GM04503 (cell line): Measurements from ENCODE around the gene INVS.
"Not testable (repeated sequence)": the region's sequence is repeated elsewhere in the genome, so short reads cannot be mapped to it uniquely, and the experiment has no call there.

Experiments
- DNase-seq: peaks from one replicate; pipeline ENCODE4 v3.0.0-alpha.2; 2012; ENCODE audit warnings: low read depth

INVS gene

DNA sequence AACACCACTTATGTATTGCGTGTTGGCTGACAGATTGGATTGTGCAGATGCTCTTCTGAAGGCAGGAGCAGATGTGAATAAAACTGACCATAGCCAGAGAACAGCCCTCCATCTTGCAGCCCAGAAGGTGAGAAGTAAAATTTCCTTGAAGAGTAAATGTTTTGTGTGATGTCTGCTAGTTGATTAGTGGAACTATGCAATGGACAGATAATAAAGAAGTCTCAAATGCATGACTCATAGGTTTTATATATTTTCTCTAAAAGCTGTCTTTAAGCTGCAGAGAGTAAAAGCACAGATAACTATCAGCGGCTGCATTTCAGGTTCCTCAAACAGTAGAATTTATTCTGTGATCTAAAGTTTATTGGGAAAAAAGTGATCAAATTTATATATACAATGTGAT, 27.4 kb downstream of the INVS start:
- DNase-seq: no peak

DNA sequence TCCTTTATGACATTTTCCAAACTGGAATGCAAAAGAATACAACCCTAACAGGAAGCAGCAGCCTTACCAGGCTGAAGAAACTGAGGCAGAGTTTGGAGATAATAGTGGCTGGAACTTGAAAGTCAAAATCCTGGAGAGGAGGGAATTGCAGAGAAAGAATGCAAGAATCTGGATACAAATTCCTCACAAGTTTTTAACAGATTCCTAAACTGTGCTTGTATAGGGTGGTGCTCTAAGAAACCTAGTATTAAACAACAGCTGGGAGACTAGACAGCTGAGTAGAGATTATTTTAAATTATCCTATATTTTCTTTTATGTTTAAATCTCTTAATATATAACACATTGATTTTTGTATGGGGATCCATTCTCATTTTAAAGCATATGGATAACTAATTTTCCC, 30.7 kb downstream of the INVS start:
- no peak for DNase-seq

DNA sequence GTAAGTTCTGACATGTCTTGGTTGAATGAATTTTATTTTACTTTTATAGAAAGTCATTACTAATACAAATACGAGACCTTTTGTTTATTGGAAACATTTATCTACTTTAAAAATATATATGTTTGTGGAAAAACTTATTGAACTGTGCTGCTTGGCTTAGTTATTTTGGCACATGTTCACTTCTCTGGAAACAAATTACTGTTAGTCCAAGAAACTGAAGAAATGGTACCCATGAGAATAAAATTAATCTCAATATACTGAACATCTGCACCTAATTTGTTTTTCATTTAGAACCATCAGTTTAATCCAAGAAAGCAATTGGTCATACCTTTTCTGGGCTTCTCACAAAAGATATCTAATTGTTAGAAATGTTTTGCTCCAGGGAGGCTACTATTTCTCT, 32.2 kb downstream of the INVS start:
- DNase-seq: no peak

DNA sequence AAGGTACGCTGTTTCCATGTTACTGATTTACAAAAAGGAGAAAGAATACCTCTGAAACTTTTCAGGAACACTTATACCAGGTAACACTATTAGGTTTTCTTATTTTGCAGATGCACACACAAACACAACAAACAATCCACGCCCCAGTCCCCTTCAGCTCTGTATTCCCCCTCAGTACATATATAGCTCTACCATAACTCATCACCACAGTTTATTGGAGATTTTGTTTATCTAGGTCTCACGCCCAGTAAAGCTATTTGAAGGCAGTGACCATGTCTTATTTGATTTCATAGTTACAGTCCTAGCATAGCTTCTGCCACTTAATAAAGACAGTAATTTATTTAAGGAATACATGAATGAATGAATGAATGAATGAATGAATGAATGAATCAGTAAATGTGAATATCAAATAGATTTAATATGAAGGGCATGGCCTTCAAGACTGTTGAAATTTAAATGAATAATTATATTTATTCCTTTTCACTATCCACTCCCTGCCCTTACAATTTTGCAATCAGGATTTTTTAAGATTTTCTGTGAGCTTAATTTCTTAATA, 32.9 kb downstream of the INVS start:
- no peak for DNase-seq

DNA sequence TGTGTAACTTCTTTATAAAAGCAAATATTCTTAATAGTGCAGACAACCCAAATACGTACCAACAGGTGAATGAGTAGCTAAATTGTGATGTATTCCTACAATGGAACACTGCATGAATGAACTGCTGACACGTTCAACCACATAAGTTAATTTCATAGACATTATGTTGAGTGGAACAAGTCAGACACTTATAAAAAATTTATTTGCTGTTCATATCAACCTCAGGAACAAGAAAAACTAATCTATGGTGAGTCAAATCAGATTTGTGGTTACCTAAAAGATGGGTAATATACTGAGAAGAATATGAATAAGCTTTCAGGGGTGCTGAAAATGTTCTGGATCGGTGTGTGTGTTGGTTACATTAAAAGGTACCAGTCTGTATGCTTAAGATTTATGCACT, 35.7 kb downstream of the INVS start:
- DNase-seq: no peak

DNA sequence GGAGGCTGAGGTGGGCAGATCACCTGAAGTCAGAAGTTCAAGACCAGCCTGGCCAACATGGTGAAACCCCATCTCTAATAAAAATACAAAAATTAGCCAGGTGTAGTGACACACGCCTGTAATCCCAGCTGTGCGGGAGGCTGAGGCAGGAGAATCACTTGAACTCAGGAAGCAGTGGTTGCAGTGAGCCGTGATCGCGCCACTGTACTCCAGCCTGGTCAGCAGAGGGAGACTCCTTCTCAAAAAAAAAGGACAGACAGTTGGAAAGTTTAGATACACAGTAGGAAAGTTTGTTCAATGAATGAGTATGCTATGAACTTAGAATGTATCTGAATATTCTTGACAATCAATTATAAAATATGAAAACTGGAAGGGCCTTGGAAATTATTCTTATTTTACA, 37.8 kb downstream of the INVS start:
- not testable (repeated sequence) for DNase-seq

DNA sequence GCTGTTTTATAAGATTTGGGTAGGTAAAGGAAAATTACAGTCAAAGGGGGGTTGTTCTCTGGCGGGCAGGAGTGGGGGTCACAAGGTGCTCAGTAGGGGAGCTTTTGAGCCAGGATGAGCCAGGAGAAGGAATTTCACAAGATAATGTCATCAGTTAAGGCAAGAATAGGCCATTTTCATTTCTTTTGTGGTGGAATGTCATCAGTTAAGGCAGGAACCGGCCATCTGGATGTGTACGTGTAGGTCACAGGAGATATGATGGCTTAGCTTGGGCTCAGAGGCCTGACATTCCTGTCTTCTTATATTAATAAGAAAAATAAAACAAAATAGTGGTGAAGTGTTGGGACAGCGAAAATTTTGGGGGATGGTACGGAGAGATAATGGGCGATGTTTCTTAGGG, 41.3 kb downstream of the INVS start:
- not testable (repeated sequence) for DNase-seq

DNA sequence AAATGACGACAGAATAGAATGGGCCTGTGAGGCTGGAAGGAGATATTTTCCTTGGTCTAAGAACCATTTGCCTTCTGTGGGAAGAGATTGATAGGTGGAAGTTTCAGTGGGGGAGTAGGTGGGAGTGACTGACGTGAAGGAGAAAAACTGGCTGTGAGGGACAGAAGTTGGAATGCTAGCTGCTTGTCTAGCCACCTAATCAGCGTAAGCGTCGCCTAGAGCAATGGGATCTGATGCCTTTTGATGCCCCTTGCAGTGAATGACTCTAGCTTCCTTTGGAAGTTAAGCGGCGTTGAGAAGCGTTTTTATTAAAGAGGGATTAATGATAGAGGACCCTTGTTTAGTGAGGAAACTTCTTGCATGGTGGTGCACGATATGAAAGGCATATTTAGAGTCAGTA, 42.8 kb downstream of the INVS start:
- not testable (repeated sequence) for DNase-seq

DNA sequence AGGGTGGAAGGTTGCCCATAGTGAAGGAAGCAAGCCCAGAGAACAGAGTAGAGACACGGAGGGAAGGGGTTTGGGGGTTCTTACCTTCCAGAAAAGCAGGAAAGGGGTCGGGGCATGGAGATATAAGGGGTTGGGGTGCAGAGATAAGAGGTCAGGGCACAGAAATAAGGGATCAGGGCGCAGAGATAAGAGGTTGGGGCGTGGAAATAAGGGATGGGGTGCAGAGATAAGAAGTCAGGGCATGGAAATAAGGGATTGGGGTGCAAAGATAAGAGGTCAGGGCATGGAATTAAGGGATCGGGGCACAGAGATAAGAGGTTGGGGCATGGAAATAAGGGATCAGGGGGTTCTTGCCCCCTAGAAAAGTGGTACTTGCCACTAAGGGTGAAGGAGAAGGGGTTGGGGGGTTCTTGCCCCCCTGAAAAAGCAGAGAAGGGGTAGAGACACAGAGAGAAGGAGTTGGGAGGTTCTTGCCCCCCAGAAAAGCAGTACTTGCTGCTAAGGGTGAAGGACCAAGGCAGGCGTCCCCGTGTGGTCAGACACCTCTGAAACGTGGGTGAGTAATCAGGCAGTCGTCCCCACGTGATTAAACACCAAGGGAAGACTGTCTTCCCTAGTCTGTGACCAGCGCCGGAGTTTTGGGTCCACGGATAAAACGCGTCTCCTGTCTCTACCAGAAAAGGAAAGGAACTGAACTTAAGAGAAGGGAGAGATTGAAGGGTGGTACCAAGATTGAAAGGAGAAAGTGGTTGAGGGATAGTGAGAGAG, 46.3 kb downstream of the INVS start:
- DNase-seq: not testable (repeated sequence)

DNA sequence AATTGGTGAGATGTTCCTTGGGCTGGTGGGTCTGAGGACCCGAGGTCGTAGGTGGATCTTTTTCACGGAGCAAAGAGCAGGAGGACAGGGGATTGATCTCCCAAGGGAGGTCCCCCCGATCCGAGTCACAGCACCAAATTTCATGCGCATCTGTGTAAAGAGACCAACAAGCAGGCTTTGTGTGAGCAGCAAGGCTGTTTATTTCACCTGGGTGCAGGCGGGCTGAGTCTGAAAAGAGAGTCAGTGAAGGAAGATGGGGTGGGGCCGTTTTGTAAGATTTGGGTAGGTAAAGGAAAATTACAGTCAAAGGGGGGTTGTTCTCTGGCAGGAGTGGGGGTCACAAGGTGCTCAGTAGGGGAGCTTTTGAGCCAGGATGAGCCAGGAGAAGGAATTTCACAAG, 46.9 kb downstream of the INVS start:
- DNase-seq: not testable (repeated sequence)

DNA sequence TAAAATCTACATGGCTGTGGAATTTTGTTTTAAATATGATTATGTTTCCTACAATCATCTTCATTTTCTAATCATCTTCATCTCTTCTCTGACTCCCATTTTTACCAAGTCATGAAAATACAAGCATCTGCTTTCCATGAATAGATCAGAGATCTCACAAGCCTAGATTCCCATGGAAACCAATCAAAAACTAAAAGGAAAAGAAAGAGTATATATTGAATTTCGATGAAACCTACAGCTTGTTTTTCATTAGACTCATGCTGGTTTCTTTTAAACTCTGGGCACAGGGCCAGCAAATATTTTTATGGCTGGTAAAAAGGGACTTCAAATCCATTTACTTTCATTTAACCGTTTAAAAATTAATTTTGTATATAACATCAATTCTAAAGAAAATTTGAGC, 51.2 kb downstream of the INVS start:
- no peak for DNase-seq

DNA sequence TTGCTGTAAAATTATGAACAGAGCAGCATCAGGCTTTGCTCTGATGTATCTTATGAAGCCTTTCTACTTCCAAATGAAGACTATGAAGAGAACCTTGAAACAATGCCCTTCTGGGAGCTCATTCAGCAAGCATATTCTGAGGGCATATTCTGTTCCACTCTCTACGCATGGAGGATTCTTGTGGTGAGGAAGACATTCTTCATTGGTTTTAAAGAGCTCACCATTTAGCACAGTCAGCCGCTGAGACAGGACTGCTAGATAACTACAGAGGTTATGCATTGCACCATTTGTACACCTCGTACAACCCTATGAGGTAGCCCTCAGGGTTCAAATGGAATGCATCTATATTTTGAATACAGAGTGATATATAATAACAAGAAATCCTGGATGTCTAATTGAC, 61.0 kb downstream of the INVS start:
- no peak for DNase-seq

DNA sequence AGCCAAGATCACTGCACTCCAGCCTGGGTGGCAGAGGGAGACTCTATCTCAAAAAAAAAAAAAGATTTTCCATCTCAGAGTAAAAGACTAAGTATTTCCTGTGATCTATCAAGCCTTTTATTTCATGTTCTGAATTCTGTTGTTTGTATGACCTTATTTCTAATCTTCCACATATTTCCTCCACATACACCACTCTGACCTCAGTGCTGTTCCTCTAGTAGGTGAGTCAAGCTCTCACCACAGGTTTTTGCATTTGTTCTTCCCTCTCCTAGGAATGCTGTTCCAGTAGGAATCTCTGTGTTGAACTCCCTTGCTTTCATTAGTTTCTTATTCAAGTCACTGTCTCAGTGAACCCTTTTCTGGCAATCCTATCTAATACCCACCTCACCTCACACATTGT, 68.1 kb downstream of the INVS start:
- DNase-seq: no peak

DNA sequence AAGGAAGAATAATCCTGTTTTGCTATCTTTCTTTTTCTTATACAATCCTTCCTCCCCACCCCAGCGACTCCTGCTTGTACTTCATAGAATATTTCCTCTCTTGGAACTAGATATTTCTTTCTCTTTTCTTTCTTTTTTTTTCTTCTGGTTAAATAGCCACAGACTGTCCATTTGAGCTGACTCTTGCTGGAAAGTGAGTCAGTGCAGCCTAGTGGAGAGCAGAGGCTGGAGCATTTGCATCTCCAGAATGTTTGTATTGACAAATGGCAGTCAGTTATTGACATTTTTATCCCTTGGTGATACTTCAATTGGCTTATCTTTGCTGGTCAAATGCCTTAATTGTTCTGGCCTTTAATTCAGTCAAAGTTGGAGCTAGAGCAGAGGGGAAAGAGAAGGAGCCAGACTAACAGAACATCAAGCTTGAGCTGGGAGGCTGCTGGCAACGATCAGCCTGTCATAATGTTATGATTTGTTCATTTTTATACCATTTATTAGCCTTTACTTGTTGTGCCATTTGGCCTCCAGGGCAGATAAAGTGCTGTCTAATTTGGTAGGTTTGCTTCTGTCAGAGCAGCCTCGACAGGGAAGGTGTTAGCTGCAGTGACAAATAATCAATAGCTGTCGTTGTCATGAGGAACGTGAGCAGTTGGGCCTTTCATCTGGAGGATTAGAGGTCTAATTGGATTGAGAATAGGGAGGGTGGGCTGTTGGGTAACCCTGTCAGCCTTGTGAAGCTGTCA, 69.0 kb downstream of the INVS start:
- no peak for DNase-seq

DNA sequence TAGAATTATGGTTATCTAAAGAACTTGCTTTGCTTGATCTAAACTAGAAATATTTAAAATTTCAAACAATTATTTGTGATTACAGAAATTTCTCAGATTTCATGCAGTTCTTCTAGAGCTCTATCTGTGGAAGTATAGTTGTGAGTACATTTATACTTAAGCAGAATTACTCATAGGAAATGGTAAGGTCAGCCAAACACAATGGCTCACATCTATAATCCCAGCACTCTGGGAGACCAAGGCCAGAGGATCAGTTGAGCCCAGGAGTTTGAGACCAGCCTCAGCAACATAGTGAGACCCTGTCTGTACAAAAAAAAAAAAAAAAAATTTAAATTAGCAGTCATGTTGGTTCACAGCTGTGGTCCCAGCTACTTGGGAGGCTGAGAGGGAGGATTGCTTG, 71.0 kb downstream of the INVS start:
- no peak for DNase-seq

DNA sequence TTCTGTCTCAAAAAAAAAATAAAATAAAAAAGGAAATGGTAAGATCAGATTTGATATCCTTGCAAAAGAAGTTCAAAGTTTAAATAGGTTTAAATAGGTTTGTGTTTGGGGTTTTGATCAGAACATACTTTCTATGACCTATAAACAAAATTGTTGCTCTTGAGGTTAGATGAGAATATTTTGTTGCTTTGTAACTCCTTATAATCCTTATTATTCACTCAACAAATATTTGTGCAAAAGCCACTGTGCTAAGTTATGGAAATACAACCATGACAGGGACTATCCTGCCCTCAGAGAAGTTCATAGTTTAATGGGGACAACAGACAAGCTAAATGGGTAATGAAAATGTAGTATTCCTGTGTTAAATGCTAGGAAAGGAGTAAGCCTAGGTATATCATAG, 71.5 kb downstream of the INVS start:
- peak; percentile 17 for DNase-seq

DNA sequence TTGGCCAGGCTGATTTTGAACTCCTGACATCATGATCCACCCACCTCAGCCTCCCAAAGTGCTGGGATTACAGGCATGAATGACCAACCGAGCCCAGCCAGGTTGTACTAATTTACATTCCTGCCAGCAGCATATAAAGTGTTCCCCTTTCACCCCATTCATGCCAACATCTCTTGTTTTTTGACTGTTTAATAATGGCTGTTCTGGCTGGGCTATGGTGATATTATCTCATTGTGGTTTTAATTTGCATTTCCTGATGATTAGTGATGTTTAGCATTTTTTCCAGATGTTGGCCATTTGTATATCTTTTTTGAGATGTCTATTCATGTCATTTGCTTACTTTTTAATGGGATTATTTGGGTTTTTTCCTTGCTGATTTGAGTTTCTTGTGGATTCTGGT, 87.3 kb downstream of the INVS start:
- no peak for DNase-seq

DNA sequence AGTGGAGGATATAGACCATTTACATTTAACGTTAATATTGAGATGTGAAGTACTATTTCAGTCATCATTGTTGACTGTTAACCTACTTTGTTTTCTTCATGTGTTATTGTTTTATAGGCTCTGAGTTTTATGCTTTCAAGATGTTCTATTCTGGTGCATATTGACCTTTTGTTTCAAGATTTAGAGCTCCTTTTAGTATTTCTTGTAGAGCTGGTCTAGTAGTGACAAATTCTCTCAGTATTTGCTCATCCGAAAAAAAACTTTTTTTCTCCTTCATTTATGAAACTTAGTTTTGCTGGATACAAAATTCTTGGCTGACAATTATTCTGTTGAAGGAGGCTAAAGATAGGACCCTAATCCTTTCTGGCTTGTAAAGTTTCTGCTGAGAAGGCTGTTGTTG, 91.3 kb downstream of the INVS start:
- no peak for DNase-seq

DNA sequence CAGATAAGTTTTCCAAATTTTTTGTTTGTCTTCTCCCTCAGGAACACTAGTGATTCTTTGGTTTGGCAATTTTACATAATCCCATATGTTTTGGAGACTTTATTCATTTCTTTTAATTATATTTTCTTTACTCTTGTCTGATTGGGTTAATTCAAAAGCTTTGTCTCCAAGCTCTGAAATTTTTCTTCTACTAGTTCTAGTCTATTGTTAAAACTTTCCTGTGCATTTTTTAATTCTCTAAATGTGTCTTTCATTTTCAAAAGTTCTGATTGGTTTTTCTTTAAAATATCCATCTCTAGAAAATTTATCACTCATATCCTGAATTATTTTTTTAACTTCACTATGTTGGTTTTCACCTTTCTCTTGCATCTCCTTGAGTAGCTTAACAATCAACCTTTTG, 92.2 kb downstream of the INVS start:
- DNase-seq: no peak

DNA sequence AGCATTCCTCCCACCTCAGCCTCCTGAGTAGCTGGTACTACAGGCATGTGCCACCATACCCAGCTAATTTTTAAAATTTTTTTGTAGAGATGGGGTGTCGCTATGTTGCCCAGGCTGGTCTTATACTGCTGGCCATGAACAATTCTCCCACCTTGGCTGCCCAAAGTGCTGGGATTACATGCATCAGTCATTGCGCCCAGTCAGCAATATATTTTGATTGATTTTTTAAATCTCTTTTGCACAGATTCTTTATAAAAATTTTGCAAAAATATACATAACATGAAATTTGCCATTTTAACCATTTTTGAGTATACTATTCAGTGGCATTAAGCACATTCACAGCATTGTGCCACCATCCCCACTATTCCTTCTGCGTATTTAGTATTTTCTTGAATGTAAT, 94.0 kb downstream of the INVS start:
- DNase-seq: no peak

DNA sequence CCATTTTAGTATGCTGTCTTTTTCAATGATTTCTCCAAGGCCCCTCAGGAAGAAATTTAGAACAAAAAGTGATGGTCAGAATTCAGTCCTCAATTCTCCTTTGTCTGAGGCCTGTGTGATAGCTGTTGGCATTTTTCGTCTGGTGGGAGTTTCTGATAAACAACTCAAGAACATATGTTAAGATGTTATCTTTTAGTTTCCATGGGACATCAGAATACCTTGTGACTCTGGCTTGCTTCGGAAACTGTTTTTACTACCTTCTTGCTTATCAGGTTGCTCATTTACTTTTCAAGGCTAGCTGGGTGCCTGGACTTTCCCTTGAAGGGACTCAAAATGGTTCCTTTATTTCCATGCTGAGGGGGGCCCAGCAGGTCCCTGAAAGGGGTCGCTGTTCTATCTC, 97.2 kb downstream of the INVS start:
- DNase-seq: no peak

DNA sequence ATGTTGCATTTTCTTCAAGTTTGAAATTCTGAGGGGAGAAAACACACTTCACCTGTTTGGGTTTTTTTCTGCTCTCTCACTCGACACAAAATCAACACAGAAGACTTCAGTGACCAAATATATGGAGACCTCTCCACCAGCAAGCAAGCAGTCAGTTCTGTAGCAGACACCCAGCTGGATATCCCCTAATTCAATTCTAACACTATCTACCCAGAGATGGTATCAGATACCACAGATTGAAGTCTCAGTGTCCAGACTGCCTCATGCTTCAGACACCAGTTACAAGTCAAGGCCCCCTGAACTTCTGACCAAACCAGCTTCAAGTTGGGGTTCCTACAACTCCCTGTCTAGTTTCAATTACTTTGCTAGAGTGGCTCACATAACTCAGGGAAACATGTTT, 97.8 kb downstream of the INVS start:
- no peak for DNase-seq

DNA sequence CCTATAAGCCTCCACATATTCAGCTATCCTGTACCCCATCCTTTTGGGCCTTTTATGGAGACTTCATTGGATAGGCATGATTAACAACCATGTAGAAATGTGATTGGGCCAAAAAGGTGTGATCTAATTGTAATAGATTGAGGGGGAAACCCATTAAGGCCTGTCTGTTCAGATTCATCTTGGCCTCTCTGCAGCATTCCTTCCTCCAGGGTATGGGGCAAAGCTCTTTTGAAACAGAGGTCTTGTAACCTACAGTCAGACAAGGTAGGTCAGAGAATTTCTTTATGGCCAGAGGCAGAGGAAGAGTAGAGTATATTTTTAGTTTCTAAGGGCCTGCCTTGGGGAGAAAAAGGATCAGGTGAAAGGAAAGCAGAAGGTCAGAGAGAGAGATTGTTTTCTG, 98.5 kb downstream of the INVS start:
- no peak for DNase-seq

DNA sequence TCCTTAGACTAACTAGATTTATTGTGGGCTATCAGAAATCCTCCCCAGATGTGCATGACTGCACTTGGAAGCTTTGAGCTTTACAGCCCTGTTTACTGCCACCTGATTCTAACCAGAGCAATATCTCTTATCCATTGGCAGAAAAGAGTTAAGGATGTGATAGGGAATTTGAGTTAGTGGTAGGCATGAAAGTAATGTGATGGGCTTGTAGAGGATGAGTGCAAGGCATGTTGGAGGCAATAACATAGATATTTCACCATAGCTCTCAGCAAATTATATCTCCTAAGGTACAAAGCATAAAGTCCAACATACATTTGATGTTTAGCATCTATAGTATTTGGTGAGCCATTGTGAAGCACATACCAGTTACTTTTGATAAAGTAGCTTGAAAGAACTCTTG, 103.8 kb downstream of the INVS start:
- DNase-seq: no peak
